H9 (cell line): Measurements from ENCODE around the gene DYRK4. TPM values are rescaled to one million over a fixed set of nuclear protein-coding genes. Genes with fewer than 3 reads are reported as not detected.

Experiments
- DNase-seq: peaks from one replicate; pipeline ENCODE4 v3.0.0-alpha.2; 2017
- H2AFZ ChIP-seq: one replicate; pipeline ENCODE4 v1.6.1; 2013; ENCODE audit warnings: mild to moderate bottlenecking, low read length, control low read depth, moderate library complexity
- H2AK5ac ChIP-seq: 2 replicates; pipeline ENCODE4 v1.6.1; 2013; ENCODE audit warnings: low read length, control low read depth, mixed read lengths; ENCODE audit not compliant: insufficient read length
- H2BK120ac ChIP-seq: one replicate; pipeline ENCODE4 v1.6.1; 2013; ENCODE audit warnings: low read depth, mild to moderate bottlenecking, low read length, control low read depth, inconsistent platforms; ENCODE audit not compliant: poor library complexity, severe bottlenecking
- H2BK12ac ChIP-seq: 2 replicates; pipeline ENCODE4 v1.6.1; 2013; ENCODE audit warnings: low read length, control low read depth, mixed read lengths, low read depth; ENCODE audit not compliant: insufficient read length
- H2BK15ac ChIP-seq: 2 replicates; pipeline ENCODE4 v1.6.1; 2013; ENCODE audit warnings: low read depth, low read length, control low read depth
- H2BK20ac ChIP-seq: one replicate; pipeline ENCODE4 v1.6.1; 2013; ENCODE audit warnings: low read depth, mild to moderate bottlenecking, low read length, control low read depth, inconsistent platforms; ENCODE audit not compliant: poor library complexity, severe bottlenecking
- H2BK5ac ChIP-seq: 2 replicates; pipeline ENCODE4 v1.6.1; 2013; ENCODE audit warnings: low read length, control low read depth, mixed read lengths; ENCODE audit not compliant: insufficient read length
- H3K14ac ChIP-seq: 2 replicates; pipeline ENCODE4 v1.6.1; 2013; ENCODE audit warnings: low read length, control low read depth; ENCODE audit not compliant: insufficient read depth
- H3K18ac ChIP-seq: 2 replicates; pipeline ENCODE4 v1.6.1; 2013; ENCODE audit warnings: low read depth, mild to moderate bottlenecking, mixed read lengths, low read length, control low read depth; ENCODE audit not compliant: insufficient read length
- H3K23ac ChIP-seq: 2 replicates; pipeline ENCODE4 v1.6.1; 2013; ENCODE audit warnings: low read length, control low read depth, mixed read lengths, low read depth; ENCODE audit not compliant: insufficient read length
- H3K23me2 ChIP-seq: 2 replicates; pipeline ENCODE4 v1.6.1; 2013; ENCODE audit warnings: low read depth, mild to moderate bottlenecking, mixed read lengths, low read length, control low read depth; ENCODE audit not compliant: insufficient read length, poor library complexity, severe bottlenecking
- H3K27ac ChIP-seq: 2 replicates; pipeline ENCODE4 v1.5.1; 2013; ENCODE audit warnings: low read length, control low read depth, mixed read lengths, low read depth; ENCODE audit not compliant: insufficient read length
- H3K27me3 ChIP-seq: 2 replicates; pipeline ENCODE4 v1.6.1; 2013; ENCODE audit warnings: low read length, control low read depth, inconsistent platforms; ENCODE audit not compliant: insufficient read depth
- H3K4ac ChIP-seq: 2 replicates; pipeline ENCODE4 v1.6.1; 2013; ENCODE audit warnings: low read depth, mild to moderate bottlenecking, control low read depth, inconsistent platforms, low read length, moderate library complexity
- H3K4me1 ChIP-seq: 2 replicates; pipeline ENCODE4 v1.6.1; 2013; ENCODE audit warnings: low read length, control low read depth, inconsistent platforms; ENCODE audit not compliant: insufficient read depth
- H3K4me2 ChIP-seq: 2 replicates; pipeline ENCODE4 v1.6.1; 2013; ENCODE audit warnings: low read length, control low read depth, mixed read lengths; ENCODE audit not compliant: insufficient read length, insufficient read depth
- H3K56ac ChIP-seq: 2 replicates; pipeline ENCODE4 v1.6.1; 2013; ENCODE audit warnings: low read depth, mild to moderate bottlenecking, mixed read lengths, low read length, control low read depth; ENCODE audit not compliant: insufficient read length
- H3K79me1 ChIP-seq: 2 replicates; pipeline ENCODE4 v1.6.1; 2013; ENCODE audit warnings: low read depth, mild to moderate bottlenecking, moderate library complexity, low read length, control low read depth, inconsistent platforms; ENCODE audit not compliant: insufficient read depth, poor library complexity, severe bottlenecking
- H3K79me2 ChIP-seq: 2 replicates; pipeline ENCODE4 v1.6.1; 2013; ENCODE audit warnings: low read length, control low read depth, inconsistent platforms; ENCODE audit not compliant: insufficient read depth
- H3K9ac ChIP-seq: 2 replicates; pipeline ENCODE4 v1.6.1; 2013; ENCODE audit warnings: low read length, control low read depth, mixed read lengths; ENCODE audit not compliant: insufficient read length; ENCODE audit errors: extremely low read depth
- H3K9me3 ChIP-seq: one replicate; pipeline ENCODE4 v1.6.1; 2013; ENCODE audit warnings: low read depth, low read length, inconsistent platforms; ENCODE audit not compliant: control insufficient read depth
- H3T11ph ChIP-seq: one replicate; pipeline ENCODE4 v1.6.1; 2013; ENCODE audit warnings: mild to moderate bottlenecking, low read length, control low read depth, inconsistent platforms
- H4K20me1 ChIP-seq: one replicate; pipeline ENCODE4 v1.6.1; 2013; ENCODE audit not compliant: control insufficient read depth, insufficient read length, insufficient read depth
- H4K5ac ChIP-seq: 2 replicates; pipeline ENCODE4 v1.6.1; 2013; ENCODE audit warnings: low read depth, mild to moderate bottlenecking, mixed read lengths, low read length, control low read depth; ENCODE audit not compliant: insufficient read length
- H4K8ac ChIP-seq: replicated peaks from 2 replicates; pipeline ENCODE4 v1.6.1; 2013; ENCODE audit warnings: low read length, control low read depth, mixed read lengths, low read depth; ENCODE audit not compliant: insufficient read length
- H4K91ac ChIP-seq: 2 replicates; pipeline ENCODE4 v1.6.1; 2013; ENCODE audit warnings: low read depth, mild to moderate bottlenecking, moderate library complexity, mixed read lengths, low read length, control low read depth; ENCODE audit not compliant: insufficient read length
- H3K27ac Mint-ChIP-seq, 3 experiments: 2 replicates in 2 of 3; 3 replicates in 1 of 3; pipeline ENCODE4 v1.8.0; 2020 to 2021; ENCODE audit warnings: mixed read lengths in 3 of 3, mild to moderate bottlenecking in 1 of 3, moderate library complexity in 1 of 3
- H3K27me3 Mint-ChIP-seq: 2 replicates; pipeline ENCODE4 v1.8.0; 2021; ENCODE audit warnings: low read depth, mild to moderate bottlenecking, moderate library complexity, mixed read lengths
- H3K36me3 Mint-ChIP-seq, 3 experiments: 2 replicates in 2 of 3; 3 replicates in 1 of 3; pipeline ENCODE4 v1.8.0; 2020 to 2021; ENCODE audit warnings: low read depth in 3 of 3, mixed read lengths in 3 of 3; ENCODE audit not compliant: insufficient read depth in 1 of 3
- H3K4me1 Mint-ChIP-seq, 2 experiments: 2 replicates each; pipeline ENCODE4 v1.8.0; 2020; ENCODE audit warnings: mixed read lengths in 2 of 2
- H3K4me3 Mint-ChIP-seq, 2 experiments: 2 replicates in 1 of 2; 3 replicates in 1 of 2; pipeline ENCODE4 v1.8.0; 2020 to 2021; ENCODE audit warnings: mild to moderate bottlenecking in 2 of 2, mixed read lengths in 2 of 2, moderate library complexity in 1 of 2
- H3K9me3 Mint-ChIP-seq, 2 experiments: 2 replicates in 1 of 2; 3 replicates in 1 of 2; pipeline ENCODE4 v1.8.0; 2020; ENCODE audit warnings: mild to moderate bottlenecking in 2 of 2, mixed read lengths in 2 of 2, moderate library complexity in 1 of 2
- WGBS: extraction: QIAGEN DNeasy Blood & Tissue Kit; methylation state at CpG from one replicate; pipeline ENCODE4 v1.1.7; 2013; ENCODE audit warnings: missing lambda C conversion rate, low lambda C conversion rate, mixed read lengths; ENCODE audit not compliant: insufficient read length; ENCODE audit errors: extremely low coverage; 5-methylcytosine and 5-hydroxymethylcytosine counted together
- total RNA-seq: library from RNA; stranded (reverse); gene quantifications from 2 replicates; pipeline ENCODE4 v1.2.1, GENCODE V29; 2021
- TF ChIP-seq, protein P1 (sequence below): fragments of 200-600 bp; sonication (generic); conservative IDR thresholded peaks from 3 replicates; pipeline ENCODE4 v1.8.0; 2021; ENCODE audit warnings: antibody characterized with exemption, mild to moderate bottlenecking

The DYRK4 gene
- total RNA-seq, 1 experiment from 2014 or later = 15.5 TPM

DNA sequence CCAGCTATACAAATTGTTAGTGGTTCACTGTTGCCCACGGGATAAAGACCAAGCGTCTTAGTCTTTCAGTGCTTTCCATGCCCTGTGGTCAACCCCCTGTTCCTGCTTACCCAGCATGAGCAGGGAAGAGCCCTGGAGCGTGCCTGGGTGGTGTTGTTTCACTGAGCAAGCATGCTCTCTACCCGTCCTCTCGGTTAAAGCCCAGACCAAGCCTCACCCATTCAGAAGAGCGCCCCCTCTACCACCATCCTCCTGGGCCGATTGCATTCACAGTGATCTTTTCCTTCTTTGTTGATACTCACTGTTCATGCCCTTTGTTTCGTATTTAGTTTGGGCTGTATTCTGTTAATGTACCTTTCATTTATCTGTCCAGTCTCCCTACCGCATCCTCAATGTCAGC is 25.1 kb downstream of the DYRK4 start:
- no peak overlapping the region for H2BK15ac ChIP-seq
- no peak overlapping the region for H4K5ac ChIP-seq
- no peak overlapping the region for H2BK20ac ChIP-seq
- H3T11ph ChIP-seq = no peak overlapping the region
- peaks cover 16 to 17% of the 10 kb centered on the region in 2 experiments for H3K4me1 Mint-ChIP-seq
- H4K8ac ChIP-seq = peak overlapping the region; percentile 48
- no peaks in the 10 kb centered on the region for H4K20me1 ChIP-seq
- no CpG with 5 or more reads among the region's 9 CpGs for WGBS
- H3K9me3 ChIP-seq = no peaks in the 10 kb centered on the region
- no peaks in the 10 kb centered on the region; the same call in 1 of the 2 replicates for H3K4me1 ChIP-seq
- no peak overlapping the region for H3K4me3 Mint-ChIP-seq
- H3K23me2 ChIP-seq = no peaks in the 10 kb centered on the region
- H2AK5ac ChIP-seq = no peak overlapping the region
- no peaks in the 10 kb centered on the region for H3K36me3 Mint-ChIP-seq
- no peak overlapping the region for H3K23ac ChIP-seq
- H3K27ac ChIP-seq = no peak overlapping the region
- H3K14ac ChIP-seq = no peak overlapping the region
- peak; percentile 82 for DNase-seq
- no peaks in the 10 kb centered on the region for H3K27me3 ChIP-seq
- H3K9me3 Mint-ChIP-seq = no peaks in the 10 kb centered on the region; a peak in 1 of 5 replicates
- no peak overlapping the region for H3K4me2 ChIP-seq
- TF ChIP-seq, protein P1, sequence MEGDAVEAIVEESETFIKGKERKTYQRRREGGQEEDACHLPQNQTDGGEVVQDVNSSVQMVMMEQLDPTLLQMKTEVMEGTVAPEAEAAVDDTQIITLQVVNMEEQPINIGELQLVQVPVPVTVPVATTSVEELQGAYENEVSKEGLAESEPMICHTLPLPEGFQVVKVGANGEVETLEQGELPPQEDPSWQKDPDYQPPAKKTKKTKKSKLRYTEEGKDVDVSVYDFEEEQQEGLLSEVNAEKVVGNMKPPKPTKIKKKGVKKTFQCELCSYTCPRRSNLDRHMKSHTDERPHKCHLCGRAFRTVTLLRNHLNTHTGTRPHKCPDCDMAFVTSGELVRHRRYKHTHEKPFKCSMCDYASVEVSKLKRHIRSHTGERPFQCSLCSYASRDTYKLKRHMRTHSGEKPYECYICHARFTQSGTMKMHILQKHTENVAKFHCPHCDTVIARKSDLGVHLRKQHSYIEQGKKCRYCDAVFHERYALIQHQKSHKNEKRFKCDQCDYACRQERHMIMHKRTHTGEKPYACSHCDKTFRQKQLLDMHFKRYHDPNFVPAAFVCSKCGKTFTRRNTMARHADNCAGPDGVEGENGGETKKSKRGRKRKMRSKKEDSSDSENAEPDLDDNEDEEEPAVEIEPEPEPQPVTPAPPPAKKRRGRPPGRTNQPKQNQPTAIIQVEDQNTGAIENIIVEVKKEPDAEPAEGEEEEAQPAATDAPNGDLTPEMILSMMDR = peak; percentile 58
- H3K79me1 ChIP-seq = no peaks in the 10 kb centered on the region
- H2BK12ac ChIP-seq = no peak overlapping the region
- H3K27me3 Mint-ChIP-seq = peaks cover 10% of the 10 kb centered on the region
- no peak overlapping the region for H3K9ac ChIP-seq
- H3K27ac Mint-ChIP-seq = no peak overlapping the region
- H3K56ac ChIP-seq = no peak overlapping the region
- H4K91ac ChIP-seq = no peak overlapping the region
- no peak overlapping the region for H2BK120ac ChIP-seq
- H3K79me2 ChIP-seq = no peaks in the 10 kb centered on the region
- no peak overlapping the region for H3K18ac ChIP-seq
- no peak overlapping the region for H3K4ac ChIP-seq
- no peak overlapping the region for H2BK5ac ChIP-seq
- no peak overlapping the region for H2AFZ ChIP-seq
